ENCODE data around the gene HEXIM1.

HEXIM1 gene

DNA sequence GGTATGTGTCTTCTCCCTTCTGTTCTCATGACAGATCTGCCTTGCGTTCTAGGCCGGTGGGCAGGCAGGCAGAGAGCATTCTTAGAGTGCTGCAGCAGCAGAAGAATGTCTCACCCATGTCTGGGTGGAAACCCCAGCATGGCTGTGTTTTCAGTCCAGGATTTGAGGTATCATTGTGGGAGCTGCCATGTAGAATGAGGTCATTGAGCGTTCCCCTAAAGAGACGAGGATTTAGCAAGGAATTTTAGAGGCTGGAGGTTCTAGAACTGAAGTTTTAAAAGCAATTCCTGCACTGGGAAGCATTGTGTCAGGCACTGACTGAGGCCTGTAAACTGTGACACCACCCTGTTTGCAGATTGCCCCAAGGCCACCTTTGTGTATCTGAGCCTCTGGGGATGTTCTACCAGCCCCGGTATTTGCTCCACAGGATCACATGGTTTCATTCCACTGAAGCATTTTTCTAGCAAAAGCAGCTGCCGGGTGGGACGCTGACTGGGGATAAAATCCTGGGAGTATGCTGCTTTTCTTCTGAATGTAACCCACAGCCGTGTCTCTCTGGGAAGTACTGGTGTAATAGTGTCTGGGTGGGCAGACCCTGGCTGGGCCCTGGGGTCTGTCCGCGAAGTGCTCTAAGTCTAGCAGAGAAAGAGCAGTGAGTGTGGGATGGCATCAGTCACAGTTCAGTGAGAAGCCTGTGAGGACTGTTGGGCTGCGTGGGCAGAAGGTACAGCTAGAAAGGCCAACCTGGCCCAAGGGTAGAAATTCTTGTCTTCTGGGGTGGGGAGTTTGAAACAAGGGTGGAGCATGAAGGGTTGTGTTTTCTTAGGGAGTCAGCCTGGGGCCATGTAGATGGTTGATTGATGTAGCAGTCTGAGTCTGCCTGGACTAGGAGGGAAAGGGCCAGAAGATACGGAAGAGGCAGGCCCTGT lies 46.1 kb upstream of the HEXIM1 start:
- no peak overlapping the region for H3K27ac ChIP-seq
- no peak overlapping the region for H3K9ac ChIP-seq
- no peaks in the 10 kb centered on the region for H4K20me1 ChIP-seq (ENCODE audit: insufficient read depth)

GRCh38 chr17:45102856-45103255 lies 45.4 kb upstream of the HEXIM1 start:
- Histone ChIP-seq H3K4me1 (ENCODE audit: low read depth, poor library complexity, severe bottlenecking) (peaks cover 13% of the 10 kb centered on the region), H3K9ac (no peak overlapping the region), H4K20me1 (ENCODE audit: insufficient read depth) (no peaks in the 10 kb centered on the region), H3K4me3 (IDR thresholded peaks at IDR 0.05; ENCODE audit: insufficient read depth, low read depth, low read length) (no peak overlapping the region), H3K36me3 (ENCODE audit: insufficient read depth) (peaks cover 5% of the 10 kb centered on the region; the same call in 1 of the 2 replicates), H2AFZ (ENCODE audit: low read depth) (no peak overlapping the region), H3K27me3 (ENCODE audit: insufficient read depth, low read depth) (no peaks in the 10 kb centered on the region), H3K4me2 (no peak overlapping the region), H3K27ac (no peak overlapping the region), H3K79me2 (ENCODE audit: insufficient read depth, low read depth) (no peaks in the 10 kb centered on the region)
- TF ChIP-seq CTCF (conservative IDR thresholded peaks at IDR 0.05; ENCODE audit: low read depth, low read length): no peak

More for the DNA sequence above, 46.1 kb upstream of the HEXIM1 start:
- no peak overlapping the region for H2AFZ ChIP-seq (ENCODE audit: low read depth)
- H3K4me2 ChIP-seq: no peak overlapping the region
- no peak for TF ChIP-seq CTCF (conservative IDR thresholded peaks at IDR 0.05; ENCODE audit: low read depth, low read length)
- no peaks in the 10 kb centered on the region for H3K79me2 ChIP-seq (ENCODE audit: insufficient read depth, low read depth)
- no peaks in the 10 kb centered on the region for H3K27me3 ChIP-seq (ENCODE audit: insufficient read depth, low read depth)
- H3K36me3 ChIP-seq (ENCODE audit: insufficient read depth): peaks cover 11% of the 10 kb centered on the region; the same call in 1 of the 2 replicates
- H3K4me1 ChIP-seq (ENCODE audit: low read depth, poor library complexity, severe bottlenecking): peaks cover 15% of the 10 kb centered on the region
- H3K4me3 ChIP-seq (IDR thresholded peaks at IDR 0.05; ENCODE audit: insufficient read depth, low read depth, low read length): no peak overlapping the region

DNA sequence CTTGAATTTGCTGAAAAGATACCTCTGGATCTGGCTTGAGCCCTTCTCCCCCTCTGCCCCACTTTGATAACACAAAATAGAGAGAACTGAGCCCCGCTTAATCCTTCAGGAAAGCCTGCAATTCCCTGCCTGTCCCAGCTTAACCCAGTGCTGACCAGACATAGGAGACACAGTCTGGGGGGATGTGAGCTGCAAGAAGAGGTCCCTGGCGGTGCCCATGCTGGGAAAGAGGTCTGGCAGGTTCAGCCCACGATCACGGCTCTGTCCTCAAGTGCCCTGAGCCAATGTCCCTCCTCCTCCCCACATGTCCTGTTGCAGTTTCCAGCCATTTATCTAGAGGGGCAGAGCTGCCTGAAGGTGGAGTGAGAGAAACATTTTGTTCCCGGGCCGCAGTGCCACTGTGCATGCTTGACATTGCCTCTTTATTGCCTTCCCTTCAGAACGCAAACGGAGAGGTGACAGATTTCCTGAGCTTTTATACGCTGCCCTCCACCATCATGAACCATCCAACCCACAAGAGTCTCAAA lies 44.9 kb upstream of the HEXIM1 start:
- Histone ChIP-seq H3K27me3 (ENCODE audit: insufficient read depth, low read depth) (no peaks in the 10 kb centered on the region), H4K20me1 (ENCODE audit: insufficient read depth) (no peaks in the 10 kb centered on the region), H3K4me3 (IDR thresholded peaks at IDR 0.05; ENCODE audit: insufficient read depth, low read depth, low read length) (no peak overlapping the region), H3K36me3 (ENCODE audit: insufficient read depth) (peaks cover 5% of the 10 kb centered on the region; the same call in 1 of the 2 replicates), H3K27ac (no peak overlapping the region), H3K9ac (no peak overlapping the region), H3K4me2 (no peak overlapping the region), H3K79me2 (ENCODE audit: insufficient read depth, low read depth) (no peaks in the 10 kb centered on the region), H3K4me1 (ENCODE audit: low read depth, poor library complexity, severe bottlenecking) (peaks cover 8% of the 10 kb centered on the region), H2AFZ (ENCODE audit: low read depth) (no peak overlapping the region)
- no peak for TF ChIP-seq CTCF (conservative IDR thresholded peaks at IDR 0.05; ENCODE audit: low read depth, low read length)

DNA sequence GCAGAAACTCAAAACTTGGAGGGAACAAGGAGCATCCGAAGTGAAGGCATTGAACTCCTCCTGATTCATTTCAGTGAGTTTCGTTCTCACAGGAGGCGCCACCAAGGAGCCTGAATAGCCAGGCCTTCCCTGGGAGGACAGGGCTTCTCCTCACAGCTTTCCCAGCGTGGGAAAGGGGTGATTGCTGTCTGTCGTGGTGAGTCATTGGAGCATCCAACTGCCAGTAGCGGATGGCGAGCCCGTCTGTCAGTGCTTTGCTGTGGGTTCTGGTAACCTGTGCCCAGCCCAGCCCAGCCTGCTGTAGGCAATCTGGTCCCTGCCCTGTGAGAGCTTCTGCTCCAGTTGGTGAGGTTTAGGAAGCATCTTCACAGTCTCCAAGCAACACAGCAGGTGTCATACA lies 44.2 kb upstream of the HEXIM1 start:
- Histone ChIP-seq H3K4me3 (IDR thresholded peaks at IDR 0.05; ENCODE audit: insufficient read depth, low read depth, low read length) (no peak overlapping the region), H3K27ac (no peak overlapping the region), H3K79me2 (ENCODE audit: insufficient read depth, low read depth) (no peaks in the 10 kb centered on the region), H4K20me1 (ENCODE audit: insufficient read depth) (no peaks in the 10 kb centered on the region), H3K4me2 (no peak overlapping the region), H2AFZ (ENCODE audit: low read depth) (no peak overlapping the region), H3K27me3 (ENCODE audit: insufficient read depth, low read depth) (no peaks in the 10 kb centered on the region), H3K36me3 (ENCODE audit: insufficient read depth) (no peaks in the 10 kb centered on the region; the same call in 1 of the 2 replicates), H3K4me1 (ENCODE audit: low read depth, poor library complexity, severe bottlenecking) (peaks cover 1% of the 10 kb centered on the region), H3K9ac (no peak overlapping the region)
- no peak for TF ChIP-seq CTCF (conservative IDR thresholded peaks at IDR 0.05; ENCODE audit: low read depth, low read length)
